ENCODE measurements around the gene C1RL. TPM values are rescaled to one million over a fixed set of nuclear protein-coding genes. Genes with fewer than 3 reads are reported as not detected.

Gene C1RL
- total and polyA plus RNA-seq, 8 donors, result 55.4 to 72.7 (median 63.8) TPM

- Histone ChIP-seq H3K4me1 (peaks cover 6 to 16% of the 10 kb centered on the region in 2 donors), H3K36me3 (peaks cover 0 to 15% of the 10 kb centered on the region in 2 donors), H3K9me3 (no peaks in the 10 kb centered on the region), H3K27me3 (no peaks in the 10 kb centered on the region), H3K4me3 (no peak overlapping the region), H3K27ac (no peak overlapping the region)
- no peak for TF ChIP-seq CTCF (IDR thresholded peaks at IDR 0.05)
- DNase-seq (no peak), ATAC-seq (no peak)
- intact Hi-C loops (cut with DNase I), result no loop called here
Measured at GRCh38 chr12:7076493-7076892, 32.5 kb downstream of the C1RL start.

- intact Hi-C loops (cut with DNase I), result no loop called here
- no peaks in the 10 kb centered on the region for H3K27me3 ChIP-seq
- ATAC-seq (no peak), DNase-seq (no peak)
- H3K36me3 ChIP-seq, result peaks cover 0 to 9% of the 10 kb centered on the region in 2 donors
- peaks cover 6 to 16% of the 10 kb centered on the region in 2 donors for H3K4me1 ChIP-seq
- no peak overlapping the region for H3K4me3 ChIP-seq
- H3K27ac ChIP-seq, result no peak overlapping the region
- no peak for TF ChIP-seq CTCF (IDR thresholded peaks at IDR 0.05)
- H3K9me3 ChIP-seq, result no peaks in the 10 kb centered on the region
Measured at GRCh38 chr12:7075939-7076338, 33.1 kb downstream of the C1RL start.

- Histone ChIP-seq H3K27me3 (no peaks in the 10 kb centered on the region), H3K9me3 (no peaks in the 10 kb centered on the region), H3K4me3 (no peak overlapping the region), H3K36me3 (peaks cover 0 to 6% of the 10 kb centered on the region in 2 donors), H3K4me1 (peaks cover 6 to 16% of the 10 kb centered on the region in 2 donors), H3K27ac (no peak overlapping the region)
- intact Hi-C loops (cut with DNase I), result no loop called here
- no peak for TF ChIP-seq CTCF (IDR thresholded peaks at IDR 0.05)
- ATAC-seq (no peak), DNase-seq (no peak)
Measured at GRCh38 chr12:7075518-7075917, 33.5 kb downstream of the C1RL start.

- H3K4me1 ChIP-seq, result peaks cover 2 to 3% of the 10 kb centered on the region in 2 donors
- DNase-seq, result no peak
Measured at GRCh38 chr12:7073946-7074345, 35.1 kb downstream of the C1RL start.

GRCh38 chr12:7072554-7072953 is 36.5 kb downstream of the C1RL start:
- no peak for TF ChIP-seq CTCF (IDR thresholded peaks at IDR 0.05)
- Histone ChIP-seq H3K9me3 (no peaks in the 10 kb centered on the region), H3K4me3 (no peak overlapping the region), H3K27me3 (no peaks in the 10 kb centered on the region), H3K4me1 (peaks cover 0 to 4% of the 10 kb centered on the region in 2 donors), H3K36me3 (peaks cover 0 to 16% of the 10 kb centered on the region in 2 donors), H3K27ac (no peak overlapping the region)
- intact Hi-C loops (cut with DNase I), result no loop called here
- ATAC-seq, result no peak
- DNase-seq, result no peak

More at GRCh38 chr12:7073946-7074345, 35.1 kb downstream of the C1RL start:
- peaks cover 0 to 16% of the 10 kb centered on the region in 2 donors for H3K36me3 ChIP-seq
- no peak overlapping the region for H3K27ac ChIP-seq
- intact Hi-C loops (cut with DNase I), result no loop called here
- no peak for ATAC-seq
- H3K9me3 ChIP-seq, result no peaks in the 10 kb centered on the region
- no peak for TF ChIP-seq CTCF (IDR thresholded peaks at IDR 0.05)
- H3K27me3 ChIP-seq, result no peaks in the 10 kb centered on the region
- no peak overlapping the region for H3K4me3 ChIP-seq

All from left lung (tissue), 10 donors.